B cell (primary cell): ENCODE measurements around the gene AP3M1. TPM values are rescaled to one million over a fixed set of nuclear protein-coding genes. Genes with fewer than 3 reads are reported as not detected.

ENCODE experiments used
- ATAC-seq: fragments of 200-7000 bp; cut with Tn5 transposase; one replicate; pipeline ENCODE4 v1.10.0; 2021; ENCODE audit warnings: low read depth, mild to moderate bottlenecking, moderate number of reproducible peaks, moderate library complexity
- CTCF ChIA-PET: fragments of 350-600 bp; sonication (Branson Sonifier 250); formaldehyde crosslinking; loops from one replicate; lab custom pipeline; 2021; ENCODE audit warnings: antibody characterized with exemption, inconsistent platforms; lab: Charles Lee
- POLR2A ChIA-PET: fragments of 350-600 bp; sonication (Branson Sonifier 250); formaldehyde crosslinking; loops from one replicate; lab custom pipeline; 2021; ENCODE audit warnings: antibody characterized with exemption; lab: Charles Lee
- DNase-seq: peaks from one replicate; pipeline ENCODE4 v3.0.0; 2013
- H2AFZ ChIP-seq: 2 replicates; pipeline ENCODE4 v1.6.1; 2012; ENCODE audit warnings: mild to moderate bottlenecking, low read depth, low read length; ENCODE audit not compliant: insufficient read depth, poor library complexity, severe bottlenecking
- H3K27ac ChIP-seq, 2 donors: 1 replicate in 1 of 2; 2 replicates in 1 of 2; pipeline ENCODE4 v1.5.1; 2012 to 2013; ENCODE audit warnings: low read length in 2 of 2, mild to moderate bottlenecking in 2 of 2, moderate library complexity in 1 of 2
- H3K27me3 ChIP-seq, 4 experiments: fragments of 200-600 bp in 1 of 4; sonication (generic) in 1 of 4; replicated peaks in 1 of 4; 1 replicate in 2 of 4; 2 replicates in 2 of 4; pipeline versions ENCODE4 v1.6.1 to v1.7.0; 2013 to 2016; ENCODE audit warnings: low read length in 3 of 4, mild to moderate bottlenecking in 2 of 4, mixed read lengths in 1 of 4, moderate library complexity in 1 of 4; ENCODE audit not compliant: insufficient read depth in 4 of 4, control insufficient read depth in 3 of 4; ENCODE audit errors: control extremely low read depth in 1 of 4
- H3K36me3 ChIP-seq, 2 experiments: replicated peaks in 1 of 2; 1 replicate in 1 of 2; 2 replicates in 1 of 2; pipeline versions ENCODE4 v1.6.1 to v1.7.1; 2013; ENCODE audit warnings: low read length in 1 of 2; ENCODE audit not compliant: insufficient read depth in 2 of 2, control insufficient read depth in 1 of 2; ENCODE audit errors: control extremely low read depth in 1 of 2, extremely low read depth in 1 of 2
- H3K4me1 ChIP-seq, 2 donors: fragments of 200-600 bp in 1 of 2; sonication (generic) in 1 of 2; 1 replicate in 1 of 2; 2 replicates in 1 of 2; pipeline versions ENCODE4 v1.5.1 to v1.6.1; 2013 to 2017; ENCODE audit warnings: low read length in 2 of 2; ENCODE audit not compliant: control insufficient read depth in 2 of 2, insufficient read depth in 2 of 2
- H3K4me2 ChIP-seq: replicated peaks from 2 replicates; pipeline ENCODE3; 2012; ENCODE audit warnings: mild to moderate bottlenecking, low read depth, low read length; ENCODE audit not compliant: poor library complexity, severe bottlenecking
- H3K4me3 ChIP-seq, 5 experiments: fragments of 200-600 bp in 1 of 5; sonication (generic) in 1 of 5; 1 replicate in 3 of 5; 2 replicates in 2 of 5; pipeline versions ENCODE4 v1.5.1 to v1.7.0; 2011 to 2016; ENCODE audit warnings: low read length in 4 of 5, mild to moderate bottlenecking in 4 of 5, low read depth in 2 of 5, control low read depth in 1 of 5, moderate library complexity in 1 of 5; ENCODE audit not compliant: insufficient read depth in 1 of 5; ENCODE audit errors: control extremely low read depth in 1 of 5, extremely low read depth in 1 of 5
- H3K79me2 ChIP-seq: fragments of 200-600 bp; sonication (generic); one replicate; pipeline ENCODE4 v1.6.0; 2016; ENCODE audit warnings: low read length; ENCODE audit not compliant: control insufficient read depth, insufficient read depth
- H3K9ac ChIP-seq: fragments of 200-600 bp; sonication (generic); 2 replicates; pipeline ENCODE4 v1.6.1; 2017; ENCODE audit warnings: mild to moderate bottlenecking, low read length, moderate library complexity
- H3K9me3 ChIP-seq, 3 donors: one replicate each; pipeline versions ENCODE4 v1.6.1 to v1.7.1; 2013; ENCODE audit warnings: low read length in 2 of 3; ENCODE audit not compliant: control insufficient read depth in 2 of 3, insufficient read depth in 1 of 3; ENCODE audit errors: control extremely low read depth in 1 of 3
- H4K20me1 ChIP-seq: 2 replicates; pipeline ENCODE4 v1.6.0; 2012; ENCODE audit warnings: mild to moderate bottlenecking, low read length; ENCODE audit not compliant: insufficient read depth, control insufficient read depth, poor library complexity, severe bottlenecking
- H3K27ac Mint-ChIP-seq: one replicate; pipeline ENCODE4 v1.8.0; 2021; ENCODE audit warnings: mixed read lengths
- H3K27me3 Mint-ChIP-seq: one replicate; pipeline ENCODE4 v1.8.0; 2021; ENCODE audit warnings: mixed read lengths
- H3K4me1 Mint-ChIP-seq: one replicate; pipeline ENCODE4 v1.8.0; 2021; ENCODE audit warnings: mixed read lengths
- H3K4me3 Mint-ChIP-seq: one replicate; pipeline ENCODE4 v1.8.0; 2021; ENCODE audit warnings: mixed read lengths
- H3K9me3 Mint-ChIP-seq: one replicate; pipeline ENCODE4 v1.8.0; 2022; ENCODE audit warnings: mixed read lengths; ENCODE audit not compliant: insufficient read depth
- EZH2 ChIP-seq: IDR thresholded peaks from 2 replicates; pipeline ENCODE4 v1.6.1; 2012; ENCODE audit warnings: borderline replicate concordance, low read depth, mild to moderate bottlenecking, moderate library complexity, low read length; ENCODE audit not compliant: insufficient read depth, poor library complexity, severe bottlenecking
- WGBS: methylation state at CpG from one replicate; pipeline ENCODE4 v1.1.5; 2013; ENCODE audit warnings: missing lambda C conversion rate; ENCODE audit not compliant: insufficient coverage; 5-methylcytosine and 5-hydroxymethylcytosine counted together
- intact Hi-C: fragments of 100-400 bp; cut with micrococcal nuclease; formaldehyde crosslinking; loops from one replicate; pipeline ENCODE4 v1.10.0; 2022
- polyA plus RNA-seq: library from polyadenylated mRNA; depleted of rRNA; stranded (reverse); fragments of >200 nt; gene quantifications from 2 replicates; pipeline ENCODE4 v1.2.3, GENCODE V29; 2012
- total RNA-seq, 2 donors: library from RNA; stranded (reverse); fragments of 120-200 nt in 1 of 2; gene quantifications; 1 replicate in 1 of 2; 2 replicates in 1 of 2; pipeline versions ENCODE4 v1.2.3 to v1.2.4, GENCODE V29; 2013 to 2022
- TF ChIP-seq, protein P1 (sequence below): fragments of 200-600 bp; IDR thresholded peaks from one replicate; pipeline ENCODE4 v1.8.0; 2022; ENCODE audit warnings: antibody characterized with exemption, mild to moderate bottlenecking

AP3M1 gene
- total and polyA plus RNA-seq, 2 donors (not counting 1 experiment from before 2014, with no cell fraction given): 21.6 to 50.4 TPM

DNA sequence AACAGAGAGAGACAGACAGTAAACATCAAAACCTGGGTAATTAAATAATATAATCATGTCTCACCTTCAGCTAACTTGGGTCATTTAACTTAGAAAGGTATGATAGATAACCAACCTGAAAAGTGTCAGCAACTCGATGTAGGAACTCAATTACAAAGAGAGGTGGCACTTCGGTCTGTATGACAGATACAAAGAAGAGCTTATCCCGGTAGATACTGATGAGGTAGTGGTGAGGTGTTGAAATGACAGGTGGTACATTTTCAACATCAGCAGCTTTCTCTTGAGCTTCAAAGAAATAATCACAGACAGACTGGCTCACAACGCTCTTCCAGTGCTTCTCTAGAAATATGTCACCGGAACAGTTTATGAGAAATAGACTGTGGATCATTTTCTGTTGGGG, 12.6 kb downstream of the AP3M1 start:
- Mint-ChIP-seq H3K27me3 (no peaks in the 10 kb centered on the region), H3K27ac (no peak overlapping the region), H3K4me1 (no peaks in the 10 kb centered on the region), H3K4me3 (no peak overlapping the region), H3K9me3 (no peaks in the 10 kb centered on the region)
- ChIA-PET CTCF (interaction anchor here (1.2 to 2.7 kb wide), 4 partner anchors 29 to 259 kb away, joined by 3 to 9 read pairs (median 6); no protein-coding TSS in a partner anchor), POLR2A (interaction anchor here (0.6 kb wide), 1 partner anchor 1050 kb away, joined by 3 read pairs; no protein-coding TSS in a partner anchor)
- Histone ChIP-seq H3K4me3 (no peak overlapping the region), H3K4me1 (no peaks in the 10 kb centered on the region), H3K27me3 (no peaks in the 10 kb centered on the region), H2AFZ (no peak overlapping the region), H3K27ac (no peak overlapping the region), H3K9ac (no peak overlapping the region), H3K79me2 (peaks cover 55% of the 10 kb centered on the region), H4K20me1 (peaks cover 5% of the 10 kb centered on the region), H3K9me3 (no peaks in the 10 kb centered on the region), H3K4me2 (no peak overlapping the region), H3K36me3 (peaks cover 9 to 44% of the 10 kb centered on the region in 2 experiments)
- ATAC-seq (no peak), DNase-seq (peak; percentile 25)
- WGBS: no CpG with 5 or more reads among the region's 5 CpGs
- TF ChIP-seq EZH2: no peak
- TF ChIP-seq, protein P1, sequence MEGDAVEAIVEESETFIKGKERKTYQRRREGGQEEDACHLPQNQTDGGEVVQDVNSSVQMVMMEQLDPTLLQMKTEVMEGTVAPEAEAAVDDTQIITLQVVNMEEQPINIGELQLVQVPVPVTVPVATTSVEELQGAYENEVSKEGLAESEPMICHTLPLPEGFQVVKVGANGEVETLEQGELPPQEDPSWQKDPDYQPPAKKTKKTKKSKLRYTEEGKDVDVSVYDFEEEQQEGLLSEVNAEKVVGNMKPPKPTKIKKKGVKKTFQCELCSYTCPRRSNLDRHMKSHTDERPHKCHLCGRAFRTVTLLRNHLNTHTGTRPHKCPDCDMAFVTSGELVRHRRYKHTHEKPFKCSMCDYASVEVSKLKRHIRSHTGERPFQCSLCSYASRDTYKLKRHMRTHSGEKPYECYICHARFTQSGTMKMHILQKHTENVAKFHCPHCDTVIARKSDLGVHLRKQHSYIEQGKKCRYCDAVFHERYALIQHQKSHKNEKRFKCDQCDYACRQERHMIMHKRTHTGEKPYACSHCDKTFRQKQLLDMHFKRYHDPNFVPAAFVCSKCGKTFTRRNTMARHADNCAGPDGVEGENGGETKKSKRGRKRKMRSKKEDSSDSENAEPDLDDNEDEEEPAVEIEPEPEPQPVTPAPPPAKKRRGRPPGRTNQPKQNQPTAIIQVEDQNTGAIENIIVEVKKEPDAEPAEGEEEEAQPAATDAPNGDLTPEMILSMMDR: no peak
- intact Hi-C loops: no loop called here

- H3K27me3 Mint-ChIP-seq: no peaks in the 10 kb centered on the region
- H3K9me3 Mint-ChIP-seq: no peaks in the 10 kb centered on the region
- ATAC-seq (no peak), DNase-seq (no peak)
- CTCF ChIA-PET: interaction anchor here (0.9 kb wide), 1 partner anchor 100 kb away, joined by 4 read pairs; no protein-coding TSS in a partner anchor
- Histone ChIP-seq H3K27me3 (no peaks in the 10 kb centered on the region), H3K4me3 (no peak overlapping the region), H3K27ac (no peak overlapping the region), H3K9ac (no peak overlapping the region), H3K36me3 (peaks cover 7 to 62% of the 10 kb centered on the region in 2 experiments), H2AFZ (no peak overlapping the region), H3K79me2 (peaks cover 37% of the 10 kb centered on the region), H4K20me1 (peaks cover 5% of the 10 kb centered on the region), H3K9me3 (no peaks in the 10 kb centered on the region), H3K4me2 (no peak overlapping the region), H3K4me1 (no peaks in the 10 kb centered on the region)
- POLR2A ChIA-PET: no interaction called here
- H3K4me3 Mint-ChIP-seq: no peak overlapping the region
- WGBS: no CpG with 5 or more reads among the region's 3 CpGs
- H3K27ac Mint-ChIP-seq: no peak overlapping the region
- intact Hi-C loops: no loop called here
- TF ChIP-seq, protein P1: no peak
- TF ChIP-seq EZH2: no peak
- H3K4me1 Mint-ChIP-seq: no peaks in the 10 kb centered on the region
Measured at GRCh38 chr10:74135452-74135851, 15.2 kb downstream of the AP3M1 start.
